DMS53 (cell line): ENCODE data around the gene NDUFA13.
"Not testable (repeated sequence)": the region's sequence is repeated elsewhere in the genome, so short reads cannot be mapped to it uniquely, and the experiment has no call there.

Experiments used
- DNase-seq: peaks from one replicate; lab custom pipeline; 2025; lab: John Stamatoyannopoulos, UW

Gene NDUFA13

DNA sequence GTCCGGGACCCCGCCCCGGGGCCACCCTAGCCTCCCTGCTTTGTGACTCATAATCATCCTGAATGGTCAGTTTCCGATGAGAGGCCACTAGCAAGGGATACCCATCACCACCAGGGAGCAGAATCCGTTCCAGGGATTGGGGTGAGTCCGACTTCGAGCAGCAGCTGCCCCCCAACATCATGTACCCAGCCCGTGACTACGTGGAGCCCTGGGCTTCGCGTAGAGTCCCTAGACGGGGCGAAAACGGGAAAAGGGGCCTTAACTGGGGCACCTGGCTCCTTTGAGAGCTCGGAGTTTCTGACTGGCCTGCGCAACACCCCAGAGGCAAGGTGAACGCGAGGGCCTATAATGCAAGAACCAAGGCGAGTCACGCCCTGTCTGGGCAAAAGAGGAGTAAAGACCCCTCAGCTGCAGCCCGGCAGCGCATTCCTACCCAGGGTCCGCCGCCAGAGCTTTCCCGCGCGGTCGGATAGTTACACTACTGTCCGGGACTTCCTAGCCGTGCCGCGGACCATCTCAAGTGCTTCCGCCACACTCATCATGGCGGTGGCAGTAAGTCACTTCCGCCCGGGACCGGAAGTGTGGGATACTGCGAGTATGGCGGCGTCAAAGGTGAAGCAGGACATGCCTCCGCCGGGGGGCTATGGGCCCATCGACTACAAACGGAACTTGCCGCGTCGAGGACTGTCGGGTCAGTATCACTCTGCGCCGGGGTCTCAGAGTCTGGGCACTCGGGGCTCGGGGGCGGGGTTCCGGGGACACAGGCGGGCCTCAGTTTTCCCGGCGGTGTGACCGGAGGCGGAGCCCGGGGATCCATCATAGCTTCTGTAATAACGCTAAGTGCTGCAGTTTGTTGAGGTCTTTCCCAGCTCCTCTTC lies at the start of gene NDUFA13:
Gene NDUFA13 (plus strand): TSS at position 584 of the 878 bp plus-strand sequence. CDS start 14 bp downstream, at position 598.
- peak; percentile 92 for DNase-seq

DNA sequence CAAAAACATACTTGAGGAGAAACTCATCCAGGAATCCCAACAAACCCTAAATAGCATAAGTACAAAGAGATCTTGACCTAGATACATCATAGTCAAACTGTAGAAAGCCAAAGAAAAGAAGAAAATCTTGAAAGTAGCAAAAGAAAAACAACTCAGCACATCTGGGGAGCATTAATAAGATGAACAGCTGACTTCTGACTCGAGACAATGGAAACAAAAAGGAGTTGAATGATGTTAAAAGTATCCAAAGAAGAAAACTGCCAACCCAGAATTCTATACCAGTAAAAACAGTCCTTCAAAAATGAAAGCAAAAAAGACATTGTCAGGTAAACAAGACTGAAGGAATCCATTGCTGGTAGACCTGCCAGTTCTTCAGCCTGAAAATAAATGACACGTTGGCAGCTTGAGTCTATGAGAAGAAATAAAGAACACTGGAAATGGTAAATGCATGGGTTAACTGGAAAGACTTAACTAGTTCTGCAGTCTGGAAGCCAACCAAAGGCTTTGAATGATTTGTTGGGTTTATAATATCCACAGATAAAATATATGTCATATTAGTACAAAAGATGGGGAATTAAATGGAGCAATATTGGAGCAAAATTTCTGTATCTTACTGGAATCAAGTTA lies 47.5 kb upstream of the NDUFA13 start:
- DNase-seq, result peak; percentile 17

DNA sequence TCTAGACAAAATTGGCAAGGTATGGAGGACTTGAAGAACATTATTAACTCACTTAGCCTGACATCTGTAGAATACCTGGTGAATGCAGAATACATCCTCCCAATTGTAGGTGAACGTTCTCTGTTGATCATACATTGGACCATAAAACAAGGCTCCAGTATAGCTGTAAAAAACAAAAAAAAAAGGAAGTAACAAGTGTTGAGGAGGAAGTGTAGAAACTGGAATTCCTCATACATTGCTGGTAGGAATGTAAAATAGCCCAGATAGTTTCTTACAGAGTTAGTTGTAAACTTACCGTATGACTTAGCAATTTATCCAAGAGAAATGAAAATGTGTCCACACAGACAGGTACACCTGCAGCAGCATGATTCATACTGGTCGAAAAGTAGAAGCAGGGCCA lies 45.4 kb upstream of the NDUFA13 start:
- DNase-seq, result no peak

DNA sequence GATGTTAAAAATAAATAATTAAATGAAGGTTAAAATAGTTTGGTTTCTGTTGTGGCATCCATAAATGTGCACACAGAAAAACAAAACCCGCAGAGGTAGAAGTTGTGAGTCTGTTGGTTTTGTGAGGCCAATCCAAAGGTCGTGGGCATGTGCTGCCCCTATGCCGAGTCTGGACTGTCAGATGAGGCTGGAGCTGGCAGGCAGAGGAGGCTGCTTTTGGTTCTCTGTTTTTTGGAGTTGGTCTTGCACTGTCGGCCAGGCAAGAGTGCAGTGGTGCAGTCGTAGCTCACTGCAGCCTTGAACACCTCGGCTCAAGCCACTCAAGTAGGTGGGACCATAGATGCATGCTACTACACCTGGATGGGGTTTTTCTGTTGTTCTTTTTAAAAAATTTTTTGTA lies 44.3 kb upstream of the NDUFA13 start:
- DNase-seq, result no peak

DNA sequence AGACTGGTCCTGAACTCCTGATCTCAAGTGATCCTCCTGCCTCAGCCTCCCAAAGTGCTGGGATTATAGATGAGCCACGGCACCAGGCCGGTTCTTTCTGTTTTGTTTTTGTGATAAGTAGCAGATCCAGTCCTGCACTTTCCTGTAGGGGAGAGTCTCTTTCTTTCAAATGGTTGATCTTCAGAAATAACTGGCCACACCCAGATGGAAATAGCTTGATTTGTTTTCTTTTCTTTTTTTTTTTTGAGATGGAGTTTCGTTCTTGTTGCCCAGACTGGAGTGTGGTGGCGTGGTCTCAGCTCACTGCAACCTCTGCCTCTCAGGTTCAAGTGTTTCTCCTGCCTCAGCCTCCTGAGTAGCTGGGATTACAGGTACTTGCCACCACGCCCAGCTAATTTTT lies 43.9 kb upstream of the NDUFA13 start:
- not testable (repeated sequence) for DNase-seq

DNA sequence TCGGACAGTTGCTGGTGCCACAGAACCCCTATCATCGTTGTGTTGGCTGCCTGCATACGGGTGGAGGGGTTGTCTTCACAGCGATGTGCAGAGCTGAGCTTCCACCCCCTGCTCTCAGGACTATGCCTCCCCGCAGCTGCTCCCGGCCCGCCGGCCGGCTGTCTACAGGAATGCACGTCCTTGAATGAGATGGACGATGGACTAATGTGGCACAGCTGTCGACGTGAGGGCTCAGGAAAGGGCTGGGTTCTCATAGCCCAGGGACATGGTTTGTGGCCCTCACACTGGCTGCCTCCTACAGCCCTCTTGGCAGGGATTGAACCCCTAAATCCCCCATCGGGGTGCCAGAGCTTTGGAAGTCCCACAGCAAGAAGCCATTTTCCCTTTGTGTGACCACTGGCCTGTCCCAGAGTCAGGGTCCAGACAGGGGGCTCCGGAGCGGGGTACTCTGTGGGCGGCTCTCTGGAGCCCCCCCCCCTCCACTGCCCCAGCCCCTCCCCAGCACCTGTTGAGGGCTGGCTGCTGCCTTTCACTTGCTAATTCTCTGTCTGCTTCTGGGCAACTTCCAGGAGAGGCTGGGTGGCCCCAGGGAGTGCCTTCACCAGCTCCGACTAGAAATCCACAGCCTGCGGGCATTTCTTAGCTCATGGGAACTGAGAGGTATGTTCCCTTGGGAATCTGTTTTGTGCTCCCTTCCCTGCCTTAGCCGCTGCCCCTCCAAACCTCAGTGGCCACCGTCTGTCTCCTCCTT lies 40.8 kb upstream of the NDUFA13 start:
- no peak for DNase-seq

DNA sequence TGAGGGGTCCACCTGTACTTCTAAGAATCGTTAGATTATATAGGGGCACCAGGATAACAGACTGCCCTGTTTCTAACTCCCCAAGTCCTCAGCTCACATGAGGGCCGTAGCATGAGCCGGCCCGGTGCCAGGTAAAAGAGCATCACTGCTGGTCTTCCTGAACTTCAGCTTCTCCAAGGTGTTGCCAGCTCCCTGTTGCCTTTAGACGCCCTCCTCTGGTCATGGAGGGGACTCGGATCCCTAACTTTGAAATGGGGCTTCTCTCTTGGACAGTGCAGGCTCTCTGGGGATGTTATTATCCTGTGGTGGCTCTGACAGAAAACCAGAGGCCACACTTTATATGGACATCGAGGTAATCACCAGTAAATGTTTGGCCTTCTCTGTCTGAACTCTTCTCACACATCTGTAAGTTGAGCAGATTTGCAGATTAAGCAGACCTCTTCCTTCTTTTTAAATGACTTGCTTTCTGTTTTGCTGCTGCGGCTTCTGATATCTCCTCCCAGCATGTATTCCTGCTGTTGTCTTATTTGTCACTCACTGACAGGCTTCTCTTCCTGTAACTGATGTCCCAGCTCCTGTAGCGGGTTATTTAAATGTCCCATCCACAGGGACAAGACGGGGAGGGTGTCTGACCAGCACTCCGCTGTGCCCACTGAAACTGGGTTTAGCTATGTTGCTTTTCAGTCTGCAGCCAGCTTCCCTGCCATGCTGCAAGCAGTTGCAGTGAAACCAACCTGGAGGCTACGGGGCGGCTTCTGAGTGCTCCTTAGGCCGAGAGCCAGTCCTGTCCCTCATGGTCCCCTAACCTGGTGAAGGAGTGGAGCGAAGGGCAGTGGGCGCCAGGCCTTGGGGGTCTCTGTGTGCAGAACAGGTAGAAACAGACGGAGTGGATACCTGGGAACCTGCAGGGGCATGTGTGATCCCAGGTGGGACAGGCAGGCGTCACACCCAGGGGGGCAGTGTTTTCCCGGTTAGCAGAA lies 39.9 kb upstream of the NDUFA13 start:
- DNase-seq, result no peak

DNA sequence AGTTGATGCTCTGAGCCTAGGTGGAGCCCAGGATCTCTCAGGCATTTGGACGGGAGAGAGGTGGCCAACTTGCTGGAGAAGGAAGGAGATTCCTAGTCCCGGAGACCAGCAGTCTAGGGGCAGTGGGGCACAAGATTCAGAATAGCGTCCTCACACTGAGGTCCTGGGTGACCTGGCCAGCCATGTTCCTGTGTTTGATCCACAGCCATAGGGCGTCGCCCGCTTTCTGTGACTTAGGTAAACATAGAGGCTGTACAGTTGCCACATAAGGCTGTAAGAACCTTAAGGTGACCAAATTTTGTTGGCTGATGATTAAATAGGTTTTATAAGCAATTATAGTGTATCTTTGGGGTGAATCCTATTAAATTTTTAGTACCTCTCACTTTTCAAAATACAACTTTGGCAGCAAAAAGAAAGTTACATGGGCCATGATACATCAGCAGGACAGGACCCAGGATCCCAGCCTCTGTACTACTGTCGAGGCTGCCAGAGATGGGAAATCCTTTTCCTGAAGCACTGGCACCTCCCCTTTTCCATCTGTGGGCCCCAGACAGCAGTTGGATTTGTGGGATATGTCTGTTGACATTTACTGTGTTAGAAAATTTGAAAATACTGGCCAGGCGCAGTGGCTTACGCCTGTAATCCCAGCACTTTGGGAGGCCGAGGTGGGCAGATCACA lies 38.2 kb upstream of the NDUFA13 start:
- no peak for DNase-seq

DNA sequence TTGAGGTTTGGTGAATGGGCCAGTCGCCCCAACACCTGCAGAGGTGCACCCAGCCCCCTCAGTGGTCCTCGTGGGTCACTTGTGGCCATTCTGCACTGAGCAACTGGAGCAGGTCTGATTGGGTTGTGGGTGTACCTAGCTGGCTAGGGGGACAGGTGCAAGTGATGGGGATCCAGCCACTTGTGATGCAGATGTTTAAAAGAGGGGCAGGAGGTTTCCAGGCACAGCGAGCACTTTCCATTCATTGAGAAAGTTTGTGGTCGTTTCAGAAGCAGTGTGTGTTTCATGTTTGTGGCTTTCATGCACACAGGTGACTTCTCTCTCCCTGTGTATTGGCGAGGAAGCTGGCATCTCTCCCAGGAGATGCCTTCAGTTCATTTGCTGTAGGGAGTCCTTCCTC lies 35.3 kb upstream of the NDUFA13 start:
- DNase-seq, result no peak

DNA sequence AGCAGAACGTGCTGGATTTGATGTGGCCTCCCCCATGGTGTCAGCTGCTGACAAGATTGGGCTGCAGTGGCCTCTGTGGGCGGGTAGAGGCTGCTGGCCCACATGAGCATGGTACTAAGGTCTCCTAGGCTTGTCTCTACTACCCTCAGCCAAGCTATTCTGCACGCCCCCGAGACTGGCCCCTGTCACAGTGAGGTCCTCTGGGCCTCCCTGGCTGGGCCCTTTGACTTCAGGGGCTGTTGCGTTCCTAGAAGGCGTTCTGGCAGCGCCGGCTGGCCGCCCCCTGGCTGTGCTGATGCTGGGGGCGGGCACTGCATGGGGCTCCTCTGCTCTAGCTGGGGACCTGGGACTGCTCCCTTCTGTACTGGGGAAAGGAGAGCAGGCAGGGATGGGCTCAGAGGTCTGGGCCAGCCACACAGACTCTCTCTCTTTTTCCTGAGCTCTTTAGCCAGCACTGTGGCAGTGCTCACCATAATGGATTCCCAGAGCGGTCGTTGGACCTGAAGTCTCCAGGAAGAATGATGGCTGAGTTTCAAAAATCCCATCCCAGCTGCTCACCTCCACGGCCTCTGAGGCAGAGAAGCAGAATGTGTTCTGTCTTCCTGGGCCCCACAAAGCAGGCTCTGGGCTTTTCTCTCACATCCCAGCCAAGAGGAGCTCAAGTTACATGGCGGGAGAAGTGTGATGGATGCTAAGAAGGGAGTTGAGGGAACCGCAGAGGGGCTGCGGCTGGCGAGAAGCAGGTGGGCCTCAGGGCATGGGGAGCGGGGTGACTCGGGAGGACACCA lies 33.0 kb upstream of the NDUFA13 start:
- DNase-seq, result no peak

DNA sequence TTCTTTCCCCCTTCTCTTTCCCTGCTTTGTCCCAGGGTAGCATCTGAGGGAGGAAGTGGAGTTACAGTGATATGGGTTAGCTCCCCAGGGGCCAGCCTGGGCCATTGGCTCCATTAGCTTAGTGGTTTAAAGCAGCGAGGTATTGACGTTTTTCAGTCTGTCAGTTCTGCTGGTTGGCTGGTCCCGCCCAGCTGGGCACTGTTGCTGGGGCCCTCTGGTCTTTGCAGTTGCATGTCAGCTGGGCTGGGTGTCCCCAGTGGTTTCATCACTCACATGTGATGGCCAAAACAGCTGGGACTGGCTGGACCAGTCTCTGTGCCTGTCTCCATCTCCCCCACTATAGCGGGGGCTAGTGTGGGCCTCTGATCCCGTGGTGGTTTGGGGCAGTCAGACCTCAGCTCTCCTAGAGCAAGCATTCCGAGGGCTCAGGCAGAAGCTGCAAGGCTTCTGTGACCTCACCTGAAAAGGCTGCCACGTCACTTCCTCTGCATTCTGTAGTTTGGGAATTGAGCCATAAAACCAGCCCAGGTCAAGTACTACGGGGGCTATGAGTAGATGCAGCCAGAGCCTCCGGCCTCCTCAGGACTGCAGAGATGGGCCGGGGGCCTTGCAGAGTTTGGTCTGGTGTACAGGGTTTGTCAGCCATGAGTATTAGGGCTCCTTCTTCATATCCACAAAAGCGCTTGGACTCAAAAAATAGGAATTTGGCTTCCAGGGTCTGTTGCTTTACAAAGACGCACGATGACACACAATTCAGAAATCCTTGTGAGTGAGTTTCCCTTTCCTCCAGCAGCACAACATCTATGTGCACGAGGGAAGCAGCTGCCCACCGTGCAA lies 30.6 kb upstream of the NDUFA13 start:
- no peak for DNase-seq

DNA sequence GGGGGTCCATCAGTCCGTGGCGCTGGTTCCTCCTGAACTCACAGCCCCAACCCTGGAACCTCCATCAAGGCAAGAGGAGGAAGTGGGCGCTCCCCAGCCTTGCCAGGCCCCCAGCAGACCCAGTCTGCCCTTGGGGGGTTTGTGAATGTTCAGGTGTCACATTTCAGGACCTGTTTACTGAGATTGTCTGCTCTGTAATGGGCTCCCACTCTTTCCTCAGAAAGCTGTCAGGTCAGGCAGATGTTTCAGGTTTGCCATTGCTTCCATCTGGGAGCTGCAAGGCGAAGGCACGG lies 30.1 kb upstream of the NDUFA13 start:
- DNase-seq, result no peak

DNA sequence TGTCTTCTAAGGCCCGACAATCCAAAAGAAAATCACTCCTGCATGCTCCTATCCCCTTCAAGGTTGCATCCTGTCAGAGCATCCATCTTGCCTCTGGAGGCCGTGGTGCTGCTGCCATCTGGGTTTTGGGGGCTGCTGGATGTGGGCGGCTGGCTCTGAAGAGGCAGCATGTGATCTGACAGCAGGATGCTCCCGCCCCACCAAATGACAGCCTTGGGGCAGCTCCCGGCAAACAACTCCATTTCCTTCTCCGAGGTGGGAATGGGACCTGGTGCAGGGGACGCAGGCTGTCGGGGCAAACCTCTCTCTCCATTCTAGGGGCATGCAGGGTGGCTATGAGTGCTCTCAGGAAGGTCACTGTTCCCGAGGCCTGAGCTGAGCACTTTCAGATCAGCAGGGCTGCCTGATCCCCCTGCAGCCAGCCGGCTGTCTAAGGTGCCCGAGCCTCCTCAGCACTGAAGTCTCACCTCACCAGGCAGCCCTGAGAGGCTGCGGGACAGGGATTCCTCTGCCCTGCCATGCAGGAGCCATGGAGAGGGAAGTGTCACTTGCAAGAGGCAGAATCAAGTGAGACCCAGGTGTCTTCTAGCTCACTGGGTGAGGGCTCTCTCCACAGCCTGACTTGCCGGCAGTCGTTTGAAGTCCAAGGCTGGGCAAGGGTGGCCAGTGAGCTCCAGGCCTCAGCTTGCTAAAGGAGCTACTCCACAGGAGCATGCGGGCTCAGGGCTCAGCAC lies 29.5 kb upstream of the NDUFA13 start:
- DNase-seq, result no peak

DNA sequence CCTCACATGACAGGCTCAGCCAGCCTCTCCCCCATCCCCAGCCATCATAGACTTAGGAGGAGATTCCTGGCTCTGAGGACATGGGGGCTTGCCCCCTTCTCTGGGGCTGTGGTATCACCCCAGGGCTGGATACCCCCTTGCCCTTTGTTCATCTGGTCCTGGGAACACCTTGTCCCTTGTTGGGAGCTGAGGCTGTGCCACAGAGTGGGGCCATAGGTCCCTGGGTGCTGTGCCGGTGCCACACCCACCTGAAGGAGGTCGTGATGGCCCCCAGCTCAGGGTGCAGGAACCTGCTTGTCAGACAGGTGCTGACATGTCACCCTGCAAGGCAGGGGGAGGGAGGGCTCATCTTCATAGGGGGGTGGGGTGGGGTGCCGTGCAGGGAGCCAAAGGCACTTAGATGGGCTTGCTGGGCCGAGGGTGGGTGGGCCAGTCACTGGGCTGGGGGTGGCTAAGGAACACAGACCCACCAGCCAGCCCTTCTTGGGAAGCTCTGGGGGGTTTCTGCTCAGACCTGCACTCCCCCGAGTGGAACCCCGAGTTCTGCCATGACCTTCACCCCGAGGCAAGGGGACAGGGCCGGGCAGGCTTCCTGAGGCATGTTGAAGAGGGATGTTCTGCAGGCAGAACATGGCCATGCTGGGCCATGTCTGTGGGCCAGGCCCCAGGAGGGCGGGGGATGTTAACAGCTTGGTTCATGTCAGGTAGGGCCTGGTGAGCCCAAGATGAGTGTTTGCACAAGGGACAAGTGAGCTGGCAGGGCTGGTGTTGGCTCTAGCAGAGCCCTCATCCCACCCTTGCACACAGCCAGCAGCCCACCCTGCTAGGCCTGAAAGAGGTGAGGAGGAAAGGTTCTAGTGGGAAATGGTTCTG lies 28.7 kb upstream of the NDUFA13 start:
- peak; percentile 20 for DNase-seq

DNA sequence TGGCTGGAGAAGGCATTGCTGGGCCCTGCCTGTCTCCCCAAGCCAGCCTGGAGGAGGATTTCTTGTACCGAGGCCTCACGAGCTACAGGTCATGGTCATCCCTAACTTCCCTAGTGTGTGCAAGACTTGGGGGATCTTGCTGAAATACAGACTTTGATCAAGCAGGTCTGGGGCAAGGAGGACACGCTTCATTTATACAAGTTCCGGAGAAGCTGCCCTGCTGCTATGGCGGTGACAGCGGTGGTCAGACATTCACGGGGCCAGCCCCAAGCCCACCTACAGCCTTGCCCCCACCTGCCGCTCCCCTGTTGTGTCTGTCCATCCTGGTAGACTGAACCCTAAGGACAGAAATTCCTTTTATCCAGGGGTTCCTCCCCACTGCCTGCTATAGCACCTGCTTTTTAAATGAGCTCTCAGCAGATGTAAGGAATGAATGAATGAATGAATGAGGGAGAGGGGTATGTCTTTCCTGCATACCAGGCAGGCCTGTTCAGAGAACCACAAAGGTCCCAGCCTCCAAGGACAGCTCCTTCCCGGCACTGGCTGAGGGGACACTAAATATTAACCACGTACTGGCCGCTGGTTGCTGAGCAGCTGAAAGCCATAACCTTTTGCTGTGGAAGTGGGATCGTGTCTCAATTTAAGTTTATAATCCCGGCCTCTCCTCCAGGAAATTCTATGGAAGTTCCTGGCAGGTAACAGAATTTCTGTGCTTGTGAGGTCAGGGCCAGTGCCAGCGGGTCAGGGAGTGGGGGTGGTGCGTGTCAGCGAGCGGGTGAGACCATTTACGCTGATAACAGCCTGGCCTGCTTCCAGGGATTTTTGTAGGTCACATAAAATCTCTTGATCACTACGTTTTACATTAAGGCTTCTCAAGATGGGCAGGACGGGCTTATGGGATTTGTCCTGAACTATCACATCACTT lies 27.8 kb upstream of the NDUFA13 start:
- no peak for DNase-seq

DNA sequence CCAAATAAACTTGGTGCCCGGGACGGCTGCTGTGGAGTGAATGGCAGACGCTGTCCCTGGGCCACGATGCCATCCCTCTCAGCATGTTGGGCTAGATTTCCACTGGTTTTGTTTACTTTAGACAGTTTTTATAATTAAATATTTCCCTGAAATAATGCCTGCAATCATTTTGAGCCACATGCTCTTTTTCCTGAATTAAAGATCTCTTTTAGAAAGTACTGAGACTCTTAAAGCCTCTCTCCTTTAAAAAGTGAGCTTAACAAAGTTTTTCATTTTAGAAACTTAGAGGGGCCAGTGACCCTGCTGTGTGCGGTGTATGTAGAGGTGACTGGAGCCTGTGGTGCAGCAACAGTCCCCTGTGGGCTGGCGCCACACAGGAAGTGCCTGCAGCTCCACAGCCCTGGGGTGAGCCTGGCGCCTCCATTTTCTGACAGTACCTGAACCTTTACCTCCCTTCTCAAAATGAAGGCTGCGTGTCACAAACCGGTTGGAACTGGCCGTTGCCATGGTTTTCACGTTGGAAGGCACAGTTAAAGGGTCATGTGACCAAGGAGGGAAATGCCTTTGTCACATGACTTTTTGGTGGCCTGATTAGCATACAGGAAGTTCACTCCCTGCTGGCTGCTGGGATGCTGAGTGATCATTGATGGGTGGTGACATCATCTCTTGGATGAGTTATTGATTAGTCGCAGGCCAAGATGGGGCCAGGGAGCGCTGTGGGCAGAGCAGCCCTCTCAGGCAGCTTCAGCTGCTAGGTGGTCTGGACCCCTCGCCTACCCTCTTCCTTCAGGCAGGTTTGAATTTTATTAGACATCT lies 26.9 kb upstream of the NDUFA13 start:
- peak; percentile 85 for DNase-seq
